ENCODE results near the gene SPTLC3.
A peak's percentile ranks its signal among the peaks of the same experiment; 100 is the strongest.

Gene SPTLC3

DNA sequence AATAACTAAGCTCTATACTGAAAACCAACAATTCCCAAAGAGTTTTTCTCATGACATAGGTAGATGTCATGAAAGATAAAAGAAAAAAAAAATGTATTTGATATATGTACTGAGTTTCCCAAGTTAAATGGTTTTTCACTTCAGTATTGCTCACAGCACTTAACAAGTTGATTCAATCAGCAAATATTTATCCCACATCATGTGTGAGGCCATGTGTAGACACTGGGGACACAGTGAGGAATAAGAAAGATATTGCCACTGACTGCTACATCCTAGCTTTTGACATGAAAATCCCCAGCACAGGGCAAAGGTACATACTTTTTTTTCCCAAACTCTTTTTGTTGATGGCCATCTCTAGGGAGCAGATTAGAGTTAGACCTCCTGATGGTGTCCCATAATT is 25.3 kb downstream of the SPTLC3 start:
- peak; percentile 35 for DNase-seq

DNA sequence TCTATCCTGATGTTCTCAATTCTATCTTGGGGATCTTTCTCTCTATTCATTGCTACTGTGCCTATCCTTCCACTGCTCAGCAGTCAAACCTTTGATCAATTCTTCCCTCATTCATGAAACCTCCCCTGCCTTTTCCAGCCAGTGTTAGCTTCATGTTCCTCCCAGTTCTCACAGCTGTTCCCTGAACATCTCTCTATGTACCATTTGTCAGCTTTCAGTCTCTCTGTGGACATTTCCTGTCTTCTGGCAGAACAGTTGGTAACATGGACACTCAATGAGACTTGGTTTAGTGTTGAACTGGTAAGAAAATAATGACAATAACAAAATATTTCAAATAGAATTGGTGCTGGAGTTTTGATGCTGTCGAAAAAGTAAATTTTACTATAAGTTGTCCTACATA is 26.2 kb downstream of the SPTLC3 start:
- no peak for DNase-seq

DNA sequence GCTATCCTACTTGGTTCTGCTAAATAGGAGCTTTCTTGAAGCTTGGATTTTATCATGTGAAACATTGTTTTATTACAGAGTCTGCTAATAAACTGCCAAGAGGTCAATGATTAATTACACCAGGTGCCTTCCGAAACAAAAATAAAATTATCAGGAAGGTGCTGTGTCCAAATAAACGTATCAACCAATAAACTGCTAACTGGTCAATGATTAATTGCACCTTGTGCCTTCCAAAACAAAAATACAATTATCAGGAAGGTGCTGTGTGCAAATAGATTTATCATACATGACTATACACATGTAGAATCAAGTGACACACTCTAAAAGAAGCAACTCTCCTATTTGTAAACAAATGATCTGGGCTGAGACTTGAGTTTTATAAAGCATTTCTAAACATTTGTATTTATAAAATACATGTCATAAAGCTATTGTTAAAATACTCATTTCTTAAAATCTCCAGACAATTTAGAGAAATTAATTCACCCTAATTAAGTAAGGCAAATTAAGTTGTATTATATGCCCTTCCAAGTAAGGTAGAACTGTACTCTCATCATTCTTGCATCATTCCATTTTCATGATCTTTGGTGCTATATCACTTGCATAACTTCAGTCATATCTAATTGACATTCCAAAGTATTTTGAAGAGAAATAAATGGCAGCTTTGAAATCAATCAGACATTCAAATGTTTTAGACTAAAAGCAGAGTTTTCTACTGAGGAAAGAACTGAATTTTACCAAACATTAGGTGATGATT is 26.8 kb downstream of the SPTLC3 start:
- DNase-seq: no peak

DNA sequence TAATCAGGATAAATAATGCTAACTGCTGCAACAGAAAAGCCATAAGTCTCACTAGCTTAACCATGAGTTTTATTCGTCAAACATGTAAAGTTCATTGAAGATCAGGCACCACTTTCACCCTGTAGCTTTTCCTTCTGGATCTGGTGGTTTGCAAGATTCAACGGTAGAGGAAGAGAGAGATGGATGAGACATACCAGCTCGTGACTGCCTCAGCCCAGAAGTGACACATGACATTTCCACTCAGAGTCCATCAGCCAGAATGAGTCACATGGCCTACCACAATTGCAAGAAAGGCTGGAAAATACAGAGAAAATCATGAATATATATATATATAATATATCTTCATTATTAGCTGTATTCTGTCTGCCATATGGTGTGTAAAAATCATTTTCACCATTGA is 29.0 kb downstream of the SPTLC3 start:
- DNase-seq: peak; percentile 44

DNA sequence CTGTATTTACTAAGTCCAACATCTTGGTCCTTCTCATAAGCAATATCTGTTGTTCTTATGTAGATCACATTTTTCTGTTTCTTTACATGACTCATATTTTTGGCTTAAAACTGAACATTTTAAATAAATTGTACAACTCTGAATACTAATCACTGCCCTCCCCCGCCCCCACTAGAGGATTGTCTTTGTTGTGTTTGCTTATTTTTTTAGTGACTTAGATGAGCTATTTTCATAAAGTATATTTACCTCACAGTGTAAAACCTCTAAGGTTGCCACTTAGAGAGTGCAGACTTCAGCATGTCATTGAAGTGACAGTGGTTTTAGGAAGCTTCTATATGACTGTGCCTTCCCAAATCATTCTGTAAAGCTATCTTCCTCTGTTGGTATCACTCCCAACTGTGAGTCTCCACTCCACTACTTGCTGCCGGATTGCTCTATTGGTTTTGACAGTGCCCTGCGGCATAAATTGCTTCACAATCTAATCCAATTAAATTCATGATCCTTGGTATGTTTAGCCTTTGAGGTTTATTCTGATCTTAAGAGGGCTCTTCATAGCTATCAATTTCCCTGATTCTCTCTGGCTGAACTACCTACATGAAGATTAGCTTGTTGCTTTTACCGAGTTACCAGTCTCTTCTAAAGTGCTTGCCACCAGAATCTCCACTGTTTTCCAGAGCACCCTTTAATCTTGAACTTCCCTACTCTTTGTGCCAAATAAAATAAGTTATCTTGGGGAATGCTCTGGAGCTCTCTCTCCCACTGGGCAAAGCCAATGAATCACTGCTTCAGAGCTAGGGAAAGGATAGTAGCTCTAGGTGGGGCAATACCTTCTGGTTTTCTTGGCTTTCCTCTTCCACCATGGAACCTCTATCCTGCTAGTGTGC is 33.0 kb downstream of the SPTLC3 start:
- DNase-seq: peak; percentile 74

DNA sequence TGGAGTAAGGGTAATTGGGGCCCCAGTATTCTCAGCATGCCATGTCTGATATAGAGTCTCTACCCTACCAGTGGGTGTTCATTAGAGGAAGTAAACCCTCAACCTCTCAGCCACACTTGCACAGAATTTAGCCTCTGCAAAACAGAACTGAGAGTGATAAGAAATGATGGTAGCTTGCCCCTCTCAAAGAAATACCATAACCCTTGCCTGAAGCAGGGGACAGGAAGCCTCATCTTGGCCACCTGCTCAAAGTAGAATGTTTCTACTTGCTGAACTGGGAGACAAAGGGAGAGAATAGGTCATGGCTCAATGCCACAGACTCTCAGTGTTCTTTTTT is 33.7 kb downstream of the SPTLC3 start:
- no peak for DNase-seq

DNA sequence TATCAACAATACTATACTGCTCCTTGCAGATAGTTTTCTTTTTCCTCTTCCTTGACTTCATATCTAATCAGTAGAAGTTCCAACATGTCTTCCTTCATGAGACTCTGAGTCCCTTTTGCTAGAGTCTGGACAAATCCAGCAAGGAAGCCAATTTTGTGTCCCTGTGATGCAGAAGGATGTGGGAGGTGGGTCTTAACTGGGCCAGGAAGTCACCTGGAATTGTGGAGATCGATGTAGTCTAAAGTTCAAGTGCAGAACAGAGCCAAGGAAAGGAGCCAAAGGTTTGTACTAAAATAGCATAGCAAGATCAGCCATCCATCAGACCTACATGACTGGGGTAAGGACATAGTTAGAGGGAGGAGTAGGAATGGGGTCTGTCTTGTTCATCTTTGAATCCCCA is 37.6 kb downstream of the SPTLC3 start:
- no peak for DNase-seq

DNA sequence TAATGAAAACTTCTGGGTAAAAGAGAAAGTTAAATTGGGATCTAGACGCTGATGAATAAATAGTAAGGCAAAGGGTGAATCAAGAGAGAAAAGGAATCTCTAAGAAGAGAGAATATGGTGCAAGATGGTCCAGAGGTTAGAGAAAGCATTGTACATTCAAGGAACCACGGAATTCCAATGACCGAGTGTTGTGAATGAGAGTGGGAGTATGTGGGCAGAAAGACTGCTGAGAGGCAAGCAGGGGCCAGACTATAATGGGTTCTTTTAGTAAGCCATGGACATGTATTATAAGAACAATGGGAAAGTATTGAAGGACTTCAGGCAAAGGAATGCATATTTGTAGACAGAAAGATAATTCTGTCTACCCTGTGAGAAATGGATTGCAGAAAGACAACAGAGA is 45.2 kb downstream of the SPTLC3 start:
- DNase-seq: no peak

DNA sequence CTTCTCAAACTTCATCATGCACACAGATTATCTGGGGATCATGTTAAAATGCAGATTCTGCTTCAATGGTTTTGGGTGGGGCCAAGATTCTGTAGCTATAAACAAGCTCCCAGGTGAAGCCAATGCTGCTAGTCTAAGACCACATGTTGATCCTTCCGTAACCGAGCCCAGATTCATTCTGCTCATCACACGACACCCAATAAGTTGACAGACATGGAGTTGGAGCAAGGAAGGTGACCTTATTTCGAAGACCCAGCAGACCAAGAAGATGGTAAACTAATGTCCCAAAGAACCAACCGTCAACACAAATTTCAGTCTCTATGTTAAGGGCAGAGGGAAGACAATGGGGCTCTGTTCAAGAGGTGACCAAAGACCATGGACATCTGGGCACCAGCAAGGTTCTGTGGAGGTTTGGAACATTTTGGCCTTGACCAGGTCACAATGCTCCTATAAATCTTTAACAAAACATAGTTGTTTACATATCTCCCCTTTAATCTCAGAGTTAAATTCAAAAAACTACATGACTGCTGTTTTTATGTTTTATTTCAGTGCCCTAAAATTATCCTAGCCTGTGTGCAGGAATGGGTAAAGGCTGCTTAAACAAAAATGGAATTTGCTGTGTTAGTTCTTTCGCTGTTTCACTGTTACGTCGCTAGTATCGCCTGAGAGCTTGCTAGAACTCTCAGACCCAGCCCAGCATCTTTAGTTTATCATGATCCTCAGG is 50.1 kb downstream of the SPTLC3 start:
- DNase-seq: no peak

DNA sequence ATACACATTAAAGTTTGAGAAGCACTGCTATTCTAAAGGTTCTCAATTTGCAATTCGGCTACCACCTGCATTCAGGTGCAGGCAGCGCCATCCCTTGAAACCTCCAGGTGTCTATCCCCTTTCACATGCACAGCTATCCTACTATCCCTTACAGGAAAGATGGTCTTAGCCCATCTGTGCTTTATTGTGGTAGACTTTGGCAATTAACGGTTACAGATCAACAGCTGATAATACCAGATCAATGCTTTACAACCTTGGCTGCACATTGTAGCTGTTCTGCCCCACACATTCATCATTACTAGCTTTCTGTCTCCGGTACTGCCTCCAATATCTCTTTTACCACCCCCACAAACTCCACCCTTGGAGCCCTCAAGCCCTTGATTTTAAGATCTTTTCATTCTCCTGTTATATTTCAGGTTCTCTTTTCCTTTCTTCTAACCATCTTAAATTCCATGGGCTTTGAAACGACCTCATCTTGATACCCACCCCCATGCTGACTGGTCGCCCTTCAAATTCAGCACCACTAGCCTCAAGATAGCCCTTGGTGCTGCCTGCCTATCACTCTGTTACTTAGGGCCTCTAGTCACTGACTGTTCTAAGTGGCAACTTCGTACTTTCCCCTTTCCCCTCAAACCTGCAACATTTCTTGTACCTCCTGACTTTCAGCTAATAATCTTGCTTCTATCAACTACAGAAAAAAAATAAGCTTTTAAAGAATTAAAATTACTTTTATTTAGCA is 50.8 kb downstream of the SPTLC3 start:
- DNase-seq: no peak

DNA sequence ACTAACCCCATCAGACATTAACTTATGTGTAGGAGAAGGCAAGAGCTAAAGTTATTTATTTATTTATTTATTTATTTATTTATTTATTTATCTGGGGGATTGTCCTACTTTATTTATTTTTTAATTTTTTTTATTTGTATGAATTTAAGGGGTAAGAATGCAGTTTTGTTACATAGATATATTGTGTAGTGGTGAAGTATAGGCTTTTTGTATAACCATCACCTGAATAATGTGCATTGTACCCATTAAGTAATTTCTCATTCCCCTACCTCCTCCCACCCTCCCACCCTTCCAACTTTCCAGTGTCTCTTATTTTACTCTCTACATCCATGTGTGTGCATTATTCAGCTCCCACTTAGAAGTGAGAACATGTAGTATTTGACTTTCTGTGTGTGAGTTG is 51.6 kb downstream of the SPTLC3 start:
- no peak for DNase-seq

DNA sequence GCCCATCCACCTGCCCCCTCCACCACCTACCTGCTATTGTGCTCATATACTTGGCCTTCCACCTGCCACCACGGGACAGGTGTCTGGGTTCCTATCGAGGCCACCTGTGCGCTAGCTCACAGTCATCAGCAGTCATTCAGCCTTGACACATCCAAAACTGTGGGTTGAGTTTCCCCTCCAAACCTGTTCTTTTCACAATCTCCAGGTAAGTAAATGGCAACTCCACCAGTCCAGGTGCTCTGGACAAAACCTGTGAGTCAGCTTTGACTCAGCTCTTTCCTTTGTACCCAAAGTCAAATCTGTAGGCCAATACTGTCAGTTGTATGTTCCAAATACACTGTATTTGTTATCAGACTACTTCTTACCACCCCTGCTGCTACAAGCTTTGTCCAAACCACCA is 52.6 kb downstream of the SPTLC3 start:
- no peak for DNase-seq

DNA sequence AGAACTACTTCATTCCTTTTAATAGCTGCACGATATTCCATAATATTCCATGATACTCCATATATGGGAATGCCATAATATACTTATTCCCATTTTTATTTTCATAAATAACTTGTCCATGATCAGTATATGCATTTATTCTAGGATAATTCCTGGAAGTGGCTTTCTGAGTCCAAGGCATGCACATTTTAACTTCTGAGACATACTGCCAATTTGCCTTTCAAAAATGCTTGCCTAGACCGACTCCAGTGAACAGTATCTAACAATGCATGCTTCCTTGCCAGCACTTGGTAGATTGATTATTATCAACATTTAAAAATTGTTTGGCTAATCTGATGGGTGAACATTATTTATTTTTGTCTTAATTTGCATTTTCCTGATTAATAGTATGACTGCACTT is 54.0 kb downstream of the SPTLC3 start:
- DNase-seq: no peak

DNA sequence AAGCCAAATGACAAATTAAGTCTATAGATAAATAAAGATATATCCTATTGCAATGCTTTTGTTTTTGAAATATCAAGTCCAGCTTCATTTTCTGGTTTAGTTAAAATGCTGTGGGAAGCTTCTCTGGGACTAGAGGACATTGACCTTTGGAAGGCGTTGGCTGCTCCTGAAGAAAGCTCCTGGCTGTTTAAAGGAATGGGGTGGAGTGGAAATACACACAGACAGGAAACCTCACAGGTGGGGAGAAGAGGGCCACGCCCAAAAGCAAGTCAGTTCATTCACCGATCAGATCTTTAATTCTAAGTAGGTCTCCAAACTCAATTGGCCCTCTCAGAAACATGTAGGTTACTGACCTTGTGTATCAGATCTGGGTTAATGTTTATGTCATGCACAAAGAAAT is 59.6 kb downstream of the SPTLC3 start:
- DNase-seq: no peak

DNA sequence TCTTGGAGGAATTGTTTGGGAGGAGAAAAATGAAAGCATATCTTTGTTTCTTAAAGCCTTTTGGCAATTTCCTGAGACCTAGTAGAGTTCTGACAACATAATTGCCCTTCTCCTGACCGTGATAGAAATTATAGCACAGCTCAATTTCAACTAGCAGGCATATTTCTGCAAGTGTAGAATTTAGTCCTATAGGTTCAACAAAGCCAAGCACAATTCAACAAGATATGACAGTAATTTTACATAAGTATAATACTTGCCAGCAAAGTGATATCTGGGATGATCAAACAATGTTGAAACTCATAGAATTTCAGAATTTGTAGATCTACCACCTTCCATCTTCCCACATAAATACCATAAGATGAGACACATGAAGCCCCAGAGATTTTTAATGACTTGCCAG is 73.1 kb downstream of the SPTLC3 start:
- DNase-seq: no peak

DNA sequence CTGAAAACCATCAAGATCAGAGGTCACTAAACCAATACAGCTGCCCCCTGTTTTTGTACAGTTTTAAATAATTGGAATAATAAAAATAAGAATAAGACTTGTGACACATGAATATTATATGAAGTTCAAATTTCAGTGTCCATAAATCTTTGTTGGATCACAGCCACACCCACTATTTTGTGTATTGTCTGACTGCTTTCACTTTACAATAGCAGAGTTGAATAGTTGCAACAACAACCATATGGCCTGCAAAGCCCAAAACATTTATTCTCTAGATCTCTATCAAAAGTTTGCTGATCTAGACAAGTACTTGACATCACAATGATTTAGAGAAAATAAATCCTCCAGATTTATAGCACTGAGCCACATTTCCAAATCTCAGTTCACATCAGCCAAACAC is 73.6 kb downstream of the SPTLC3 start:
- DNase-seq: no peak

DNA sequence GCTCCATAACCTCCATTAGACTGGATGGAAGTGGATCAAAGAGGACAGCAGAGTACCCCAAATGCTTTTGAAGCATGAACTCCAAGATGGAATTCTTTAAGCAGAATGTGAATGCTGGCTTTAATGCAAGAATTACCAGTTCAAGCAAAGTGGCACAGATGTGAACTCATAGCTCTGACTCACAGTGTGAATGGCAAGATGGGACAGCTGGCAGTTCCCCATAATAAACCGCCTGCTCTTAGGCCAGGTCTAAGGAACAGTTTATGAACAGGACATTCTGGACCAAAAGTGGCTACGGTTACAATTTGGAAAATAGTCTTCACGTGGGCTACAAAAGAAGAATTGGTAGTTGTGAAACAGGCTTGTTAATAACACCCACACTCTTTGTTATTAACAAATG is 76.5 kb downstream of the SPTLC3 start:
- no peak for DNase-seq

DNA sequence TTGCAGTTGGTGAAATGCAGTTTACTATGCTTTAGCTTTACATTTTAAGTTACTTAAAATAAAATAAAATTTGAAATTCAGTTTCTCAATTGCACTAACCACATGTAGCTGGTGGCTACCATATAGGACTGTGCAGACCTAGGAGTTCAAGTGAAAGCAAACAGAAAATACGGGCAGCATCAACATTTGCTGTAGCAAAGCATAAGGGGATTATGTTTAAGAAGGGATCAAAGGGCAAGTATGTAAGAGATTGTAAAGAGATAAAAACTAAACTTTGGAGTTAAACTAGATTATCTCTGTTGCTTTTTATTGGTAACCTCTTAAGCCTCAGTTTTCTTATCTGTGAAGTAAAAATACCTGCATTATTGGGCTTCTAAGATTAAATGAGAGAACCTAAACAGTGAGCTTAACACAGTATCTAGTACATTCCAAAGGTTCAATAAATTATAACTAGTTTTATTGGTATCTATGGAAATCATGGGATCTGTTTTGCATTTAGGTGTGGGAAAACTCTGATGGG is 81.2 kb downstream of the SPTLC3 start:
- DNase-seq: no peak

DNA sequence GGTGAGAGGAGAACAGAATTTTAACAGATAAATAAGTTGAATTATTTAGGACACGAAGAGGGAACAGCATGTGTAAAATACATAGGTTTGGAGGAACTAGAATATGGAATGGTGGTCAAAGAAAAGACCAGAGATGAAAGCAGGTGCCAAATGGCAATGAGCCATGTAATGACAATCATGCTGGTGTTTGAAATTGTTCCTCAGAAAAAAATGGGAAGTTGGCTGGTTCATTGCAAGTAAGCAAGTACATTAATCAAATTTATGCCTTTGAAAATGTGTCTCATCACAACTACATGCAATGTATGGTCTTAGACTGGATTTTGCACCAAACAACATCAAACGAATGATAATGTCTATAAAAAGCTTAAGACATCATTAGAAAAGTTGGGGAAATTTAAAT is 83.3 kb downstream of the SPTLC3 start:
- no peak for DNase-seq

DNA sequence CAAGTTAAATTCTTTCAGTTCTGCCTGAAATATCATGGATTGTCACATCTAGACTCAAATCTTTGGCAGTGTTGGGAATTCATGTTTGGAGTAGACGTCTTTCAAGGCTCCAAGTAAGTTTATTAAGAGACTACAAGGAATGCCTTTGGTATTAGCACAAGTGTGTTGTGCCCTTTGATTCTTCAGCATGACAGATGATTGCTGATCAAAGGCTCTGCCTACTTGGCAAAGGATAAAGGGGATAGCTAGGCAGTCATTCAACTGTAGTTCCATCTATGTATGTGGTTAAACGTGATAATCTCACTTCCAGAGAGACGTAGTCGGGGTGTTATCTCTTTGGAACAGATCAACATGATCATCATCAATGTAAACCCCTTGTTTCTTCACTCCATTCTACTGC is 86.2 kb downstream of the SPTLC3 start:
- DNase-seq: no peak

DNA sequence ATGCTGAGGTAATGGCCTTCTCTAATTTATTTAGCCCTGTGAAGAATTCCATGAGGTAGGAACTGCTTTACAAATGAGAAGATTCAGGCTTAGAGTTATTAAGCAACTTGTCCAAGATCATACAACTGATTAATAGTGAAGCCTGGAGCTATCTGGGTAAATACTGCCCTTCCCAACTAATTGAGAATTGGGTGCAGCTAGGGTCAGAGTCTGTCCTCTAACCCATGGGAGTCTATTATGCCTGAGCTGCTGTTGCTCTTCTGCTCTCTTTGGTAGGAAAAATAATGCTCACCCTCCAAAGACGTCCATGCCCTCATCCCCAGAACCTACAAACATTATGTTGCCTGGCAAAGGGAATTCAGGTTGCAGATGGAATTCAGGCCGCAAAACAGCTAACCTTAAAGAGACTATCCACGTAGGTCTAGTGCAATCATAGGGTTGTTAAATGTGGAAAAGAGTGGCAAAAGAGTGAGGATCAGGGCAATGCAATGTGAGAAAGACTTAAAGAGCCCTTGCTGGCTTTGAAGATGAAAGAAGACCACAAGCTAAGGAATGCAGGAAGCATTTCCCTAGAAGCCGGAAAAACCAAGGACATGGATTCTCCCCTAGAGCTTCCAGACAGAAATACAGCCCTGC is 90.1 kb downstream of the SPTLC3 start:
- DNase-seq: no peak

DNA sequence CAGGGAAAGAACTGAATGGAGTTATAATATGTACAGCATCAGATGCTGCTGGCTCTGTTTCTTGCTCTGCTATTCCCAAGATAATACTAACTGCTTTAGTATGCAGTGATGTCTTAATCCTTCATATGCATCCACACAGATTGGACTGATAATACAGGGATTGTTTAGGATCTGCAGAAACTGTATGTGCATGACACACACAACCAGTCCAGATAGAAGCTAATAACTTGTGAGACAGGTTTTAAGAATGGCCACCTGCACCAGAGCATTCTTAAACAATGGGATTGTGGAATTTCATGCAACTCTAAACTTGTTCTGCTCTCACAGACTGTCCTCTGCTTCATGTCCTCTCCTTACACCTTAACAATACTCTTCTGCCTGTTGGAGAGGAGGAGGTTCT is 90.9 kb downstream of the SPTLC3 start:
- DNase-seq: no peak
